Gastrocnemius medialis (tissue), 4 donors: ENCODE measurements around the gene PTPN20.

Experiments
- CTCF ChIP-seq, 5 experiments: fragments of 450-650 bp in 3 of 5; fragments of 200-600 bp in 2 of 5; sonication (generic) in 2 of 5; IDR thresholded peaks in 4 of 5; conservative IDR thresholded peaks in 1 of 5; 1 replicate in 4 of 5; 2 replicates in 1 of 5; pipeline ENCODE4 v1.5.1; 2016 to 2019; ENCODE audit warnings: antibody characterized with exemption in 5 of 5, mild to moderate bottlenecking in 3 of 5, moderate library complexity in 3 of 5
- POLR2A ChIP-seq, 2 donors: fragments of 450-650 bp; IDR thresholded peaks; one replicate each; pipeline ENCODE4 v1.6.1; 2017; ENCODE audit warnings: antibody characterized with exemption in 2 of 2, mild to moderate bottlenecking in 2 of 2, moderate library complexity in 2 of 2

DNA sequence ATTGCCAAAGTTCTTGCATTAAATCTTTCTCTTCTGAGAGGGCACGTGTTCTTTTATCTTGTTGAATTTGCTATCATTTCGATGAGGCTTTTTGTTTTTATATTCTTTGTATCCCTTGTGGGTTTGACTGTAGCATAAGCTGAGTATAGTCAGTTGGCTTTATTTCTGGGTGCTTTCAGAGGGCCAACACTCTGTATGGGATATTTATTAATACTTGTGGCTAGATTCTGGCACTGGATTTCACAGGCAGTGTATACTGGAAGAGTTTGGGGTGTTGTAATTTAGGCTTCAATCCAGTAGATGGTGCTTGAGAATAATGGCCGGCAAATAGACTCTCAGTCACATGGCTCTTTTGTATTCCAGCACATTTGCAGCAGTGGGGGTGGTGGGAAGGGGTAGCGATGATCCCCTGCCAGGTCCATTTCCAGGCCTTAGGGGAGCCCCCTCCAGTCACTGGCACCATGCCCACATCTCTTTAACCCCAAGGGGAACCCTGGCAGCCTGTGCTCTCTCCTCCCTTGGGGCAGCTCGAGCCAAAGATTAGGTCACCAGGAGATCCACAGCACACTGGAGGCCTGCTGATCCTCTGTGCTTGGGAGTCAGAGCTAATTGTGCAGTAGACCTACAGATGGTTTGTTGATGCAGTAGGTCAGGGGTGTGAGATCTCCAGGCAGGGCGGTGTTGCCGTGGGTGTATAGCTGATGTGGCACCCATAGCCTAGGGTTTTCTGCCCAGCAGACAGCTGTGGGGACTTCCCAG, 81.8 kb downstream of the PTPN20 start:
- peak in 1 of 5 experiments; percentile 10 for TF ChIP-seq CTCF (IDR thresholded peaks at IDR 0.05 in 4 of 5, conservative IDR thresholded peaks at IDR 0.05 in 1 of 5)
- no peak for TF ChIP-seq POLR2A (IDR thresholded peaks at IDR 0.05)
